ENCODE results near the gene SLC13A5. TPM values are rescaled to one million over a fixed set of nuclear protein-coding genes. Genes with fewer than 3 reads are reported as not detected.
A peak's percentile ranks its signal among the peaks of the same experiment; 100 is the strongest.

Gene SLC13A5
- total and polyA plus RNA-seq, 10 of the 15 experiments (the other 5 are each of a cell fraction or from before 2014, with no cell fraction given) = 0.23 TPM; not detected in 9

DNA sequence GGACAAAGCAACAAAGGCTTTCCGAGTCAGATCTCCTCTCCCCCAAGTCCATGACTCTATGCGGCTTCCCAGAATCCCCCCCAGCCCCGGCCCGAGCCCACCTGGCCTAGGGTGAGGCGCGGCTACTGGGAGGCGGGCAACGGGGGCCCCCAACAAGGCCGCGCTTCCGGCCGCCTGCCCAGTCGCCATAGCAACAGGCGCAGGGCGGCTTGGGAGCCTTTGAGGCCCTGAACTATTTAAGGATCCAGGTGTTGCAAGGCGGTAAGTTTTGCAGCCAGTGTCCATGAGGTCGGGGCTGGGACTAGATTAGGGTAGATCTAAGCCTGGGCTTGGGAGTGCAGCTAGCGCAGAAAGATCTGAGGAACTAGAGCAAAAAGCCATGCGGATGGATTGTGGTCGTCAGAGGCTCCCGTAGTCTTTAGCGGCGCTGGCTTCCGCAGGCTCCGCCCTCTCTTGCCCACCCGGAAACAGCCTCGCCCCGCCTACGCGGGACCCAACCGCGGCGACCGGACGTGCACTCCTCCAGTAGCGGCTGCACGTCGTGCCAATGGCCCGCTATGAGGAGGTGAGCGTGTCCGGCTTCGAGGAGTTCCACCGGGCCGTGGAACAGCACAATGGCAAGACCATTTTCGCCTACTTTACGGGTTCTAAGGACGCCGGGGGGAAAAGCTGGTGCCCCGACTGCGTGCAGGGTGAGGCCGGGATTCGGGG is 72.5 kb downstream of the SLC13A5 start, which contains the start of the genes KIAA0753 and TXNDC17 (continued):
- no peak for TF ChIP-seq TARDBP (IDR thresholded peaks at IDR 0.05; ENCODE audit: borderline replicate concordance)
- no peak for TF ChIP-seq HDAC2 (IDR thresholded peaks at IDR 0.05)
- TF ChIP-seq NFXL1 (IDR thresholded peaks at IDR 0.05; ENCODE audit: borderline replicate concordance) = no peak
- TF ChIP-seq, protein P1, sequence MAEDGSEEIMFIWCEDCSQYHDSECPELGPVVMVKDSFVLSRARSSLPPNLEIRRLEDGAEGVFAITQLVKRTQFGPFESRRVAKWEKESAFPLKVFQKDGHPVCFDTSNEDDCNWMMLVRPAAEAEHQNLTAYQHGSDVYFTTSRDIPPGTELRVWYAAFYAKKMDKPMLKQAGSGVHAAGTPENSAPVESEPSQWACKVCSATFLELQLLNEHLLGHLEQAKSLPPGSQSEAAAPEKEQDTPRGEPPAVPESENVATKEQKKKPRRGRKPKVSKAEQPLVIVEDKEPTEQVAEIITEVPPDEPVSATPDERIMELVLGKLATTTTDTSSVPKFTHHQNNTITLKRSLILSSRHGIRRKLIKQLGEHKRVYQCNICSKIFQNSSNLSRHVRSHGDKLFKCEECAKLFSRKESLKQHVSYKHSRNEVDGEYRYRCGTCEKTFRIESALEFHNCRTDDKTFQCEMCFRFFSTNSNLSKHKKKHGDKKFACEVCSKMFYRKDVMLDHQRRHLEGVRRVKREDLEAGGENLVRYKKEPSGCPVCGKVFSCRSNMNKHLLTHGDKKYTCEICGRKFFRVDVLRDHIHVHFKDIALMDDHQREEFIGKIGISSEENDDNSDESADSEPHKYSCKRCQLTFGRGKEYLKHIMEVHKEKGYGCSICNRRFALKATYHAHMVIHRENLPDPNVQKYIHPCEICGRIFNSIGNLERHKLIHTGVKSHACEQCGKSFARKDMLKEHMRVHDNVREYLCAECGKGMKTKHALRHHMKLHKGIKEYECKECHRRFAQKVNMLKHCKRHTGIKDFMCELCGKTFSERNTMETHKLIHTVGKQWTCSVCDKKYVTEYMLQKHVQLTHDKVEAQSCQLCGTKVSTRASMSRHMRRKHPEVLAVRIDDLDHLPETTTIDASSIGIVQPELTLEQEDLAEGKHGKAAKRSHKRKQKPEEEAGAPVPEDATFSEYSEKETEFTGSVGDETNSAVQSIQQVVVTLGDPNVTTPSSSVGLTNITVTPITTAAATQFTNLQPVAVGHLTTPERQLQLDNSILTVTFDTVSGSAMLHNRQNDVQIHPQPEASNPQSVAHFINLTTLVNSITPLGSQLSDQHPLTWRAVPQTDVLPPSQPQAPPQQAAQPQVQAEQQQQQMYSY (CRISPR knock-in tag; IDR thresholded peaks at IDR 0.05) = no peak
- peak; percentile 61; the same call in 1 of the 2 replicates for TF ChIP-seq CREB1 (IDR thresholded peaks at IDR 0.05; ENCODE audit: low read depth)
- TF ChIP-seq ZNF24 (IDR thresholded peaks at IDR 0.05) = no peak
- no peak for TF ChIP-seq BCL11A (IDR thresholded peaks at IDR 0.05; ENCODE audit: low read depth, low read length)
- TF ChIP-seq CHD2 (IDR thresholded peaks at IDR 0.05; ENCODE audit: borderline replicate concordance, low read depth, low read length) = peak; percentile 60; the same call in 1 of the 2 replicates
- TF ChIP-seq, protein P2, sequence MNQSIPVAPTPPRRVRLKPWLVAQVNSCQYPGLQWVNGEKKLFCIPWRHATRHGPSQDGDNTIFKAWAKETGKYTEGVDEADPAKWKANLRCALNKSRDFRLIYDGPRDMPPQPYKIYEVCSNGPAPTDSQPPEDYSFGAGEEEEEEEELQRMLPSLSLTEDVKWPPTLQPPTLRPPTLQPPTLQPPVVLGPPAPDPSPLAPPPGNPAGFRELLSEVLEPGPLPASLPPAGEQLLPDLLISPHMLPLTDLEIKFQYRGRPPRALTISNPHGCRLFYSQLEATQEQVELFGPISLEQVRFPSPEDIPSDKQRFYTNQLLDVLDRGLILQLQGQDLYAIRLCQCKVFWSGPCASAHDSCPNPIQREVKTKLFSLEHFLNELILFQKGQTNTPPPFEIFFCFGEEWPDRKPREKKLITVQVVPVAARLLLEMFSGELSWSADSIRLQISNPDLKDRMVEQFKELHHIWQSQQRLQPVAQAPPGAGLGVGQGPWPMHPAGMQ (IDR thresholded peaks at IDR 0.05; ENCODE audit: borderline replicate concordance) = no peak
- TF ChIP-seq, protein P3, sequence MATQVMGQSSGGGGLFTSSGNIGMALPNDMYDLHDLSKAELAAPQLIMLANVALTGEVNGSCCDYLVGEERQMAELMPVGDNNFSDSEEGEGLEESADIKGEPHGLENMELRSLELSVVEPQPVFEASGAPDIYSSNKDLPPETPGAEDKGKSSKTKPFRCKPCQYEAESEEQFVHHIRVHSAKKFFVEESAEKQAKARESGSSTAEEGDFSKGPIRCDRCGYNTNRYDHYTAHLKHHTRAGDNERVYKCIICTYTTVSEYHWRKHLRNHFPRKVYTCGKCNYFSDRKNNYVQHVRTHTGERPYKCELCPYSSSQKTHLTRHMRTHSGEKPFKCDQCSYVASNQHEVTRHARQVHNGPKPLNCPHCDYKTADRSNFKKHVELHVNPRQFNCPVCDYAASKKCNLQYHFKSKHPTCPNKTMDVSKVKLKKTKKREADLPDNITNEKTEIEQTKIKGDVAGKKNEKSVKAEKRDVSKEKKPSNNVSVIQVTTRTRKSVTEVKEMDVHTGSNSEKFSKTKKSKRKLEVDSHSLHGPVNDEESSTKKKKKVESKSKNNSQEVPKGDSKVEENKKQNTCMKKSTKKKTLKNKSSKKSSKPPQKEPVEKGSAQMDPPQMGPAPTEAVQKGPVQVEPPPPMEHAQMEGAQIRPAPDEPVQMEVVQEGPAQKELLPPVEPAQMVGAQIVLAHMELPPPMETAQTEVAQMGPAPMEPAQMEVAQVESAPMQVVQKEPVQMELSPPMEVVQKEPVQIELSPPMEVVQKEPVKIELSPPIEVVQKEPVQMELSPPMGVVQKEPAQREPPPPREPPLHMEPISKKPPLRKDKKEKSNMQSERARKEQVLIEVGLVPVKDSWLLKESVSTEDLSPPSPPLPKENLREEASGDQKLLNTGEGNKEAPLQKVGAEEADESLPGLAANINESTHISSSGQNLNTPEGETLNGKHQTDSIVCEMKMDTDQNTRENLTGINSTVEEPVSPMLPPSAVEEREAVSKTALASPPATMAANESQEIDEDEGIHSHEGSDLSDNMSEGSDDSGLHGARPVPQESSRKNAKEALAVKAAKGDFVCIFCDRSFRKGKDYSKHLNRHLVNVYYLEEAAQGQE (IDR thresholded peaks at IDR 0.05; ENCODE audit: low read depth, low read length) = no peak; the same call in 1 of the 2 replicates
- TF ChIP-seq KLF5 (IDR thresholded peaks at IDR 0.05; ENCODE audit: partially characterized antibody) = peak; percentile 31
- TF ChIP-seq SMAD1 (IDR thresholded peaks at IDR 0.05; ENCODE audit: low read depth, partially characterized antibody) = peak; percentile 38
- no peak for TF ChIP-seq IRF4 (IDR thresholded peaks at IDR 0.05; ENCODE audit: low read depth, low read length)
- TF ChIP-seq, protein P4, sequence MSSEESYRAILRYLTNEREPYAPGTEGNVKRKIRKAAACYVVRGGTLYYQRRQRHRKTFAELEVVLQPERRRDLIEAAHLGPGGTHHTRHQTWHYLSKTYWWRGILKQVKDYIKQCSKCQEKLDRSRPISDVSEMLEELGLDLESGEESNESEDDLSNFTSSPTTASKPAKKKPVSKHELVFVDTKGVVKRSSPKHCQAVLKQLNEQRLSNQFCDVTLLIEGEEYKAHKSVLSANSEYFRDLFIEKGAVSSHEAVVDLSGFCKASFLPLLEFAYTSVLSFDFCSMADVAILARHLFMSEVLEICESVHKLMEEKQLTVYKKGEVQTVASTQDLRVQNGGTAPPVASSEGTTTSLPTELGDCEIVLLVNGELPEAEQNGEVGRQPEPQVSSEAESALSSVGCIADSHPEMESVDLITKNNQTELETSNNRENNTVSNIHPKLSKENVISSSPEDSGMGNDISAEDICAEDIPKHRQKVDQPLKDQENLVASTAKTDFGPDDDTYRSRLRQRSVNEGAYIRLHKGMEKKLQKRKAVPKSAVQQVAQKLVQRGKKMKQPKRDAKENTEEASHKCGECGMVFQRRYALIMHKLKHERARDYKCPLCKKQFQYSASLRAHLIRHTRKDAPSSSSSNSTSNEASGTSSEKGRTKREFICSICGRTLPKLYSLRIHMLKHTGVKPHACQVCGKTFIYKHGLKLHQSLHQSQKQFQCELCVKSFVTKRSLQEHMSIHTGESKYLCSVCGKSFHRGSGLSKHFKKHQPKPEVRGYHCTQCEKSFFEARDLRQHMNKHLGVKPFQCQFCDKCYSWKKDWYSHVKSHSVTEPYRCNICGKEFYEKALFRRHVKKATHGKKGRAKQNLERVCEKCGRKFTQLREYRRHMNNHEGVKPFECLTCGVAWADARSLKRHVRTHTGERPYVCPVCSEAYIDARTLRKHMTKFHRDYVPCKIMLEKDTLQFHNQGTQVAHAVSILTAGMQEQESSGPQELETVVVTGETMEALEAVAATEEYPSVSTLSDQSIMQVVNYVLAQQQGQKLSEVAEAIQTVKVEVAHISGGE (CRISPR knock-in tag; IDR thresholded peaks at IDR 0.05) = no peak; the same call in 1 of the 2 replicates
- TF ChIP-seq PAX5 (IDR thresholded peaks at IDR 0.05; ENCODE audit: borderline replicate concordance, low read depth, low read length) = no peak
- peak; percentile 99 for TF ChIP-seq POLR2AphosphoS5 (IDR thresholded peaks at IDR 0.05; ENCODE audit: low read length)
- TF ChIP-seq SPI1 (IDR thresholded peaks at IDR 0.05; ENCODE audit: borderline replicate concordance, insufficient read depth, low read depth, low read length) = no peak
